KG1 (cell line): ENCODE results near the gene EIF3L.
A peak's percentile ranks its signal among the peaks of the same experiment; 100 is the strongest.

Experiments
- DNase-seq: peaks from one replicate; lab custom pipeline; 2025; lab: John Stamatoyannopoulos, UW

EIF3L gene

DNA sequence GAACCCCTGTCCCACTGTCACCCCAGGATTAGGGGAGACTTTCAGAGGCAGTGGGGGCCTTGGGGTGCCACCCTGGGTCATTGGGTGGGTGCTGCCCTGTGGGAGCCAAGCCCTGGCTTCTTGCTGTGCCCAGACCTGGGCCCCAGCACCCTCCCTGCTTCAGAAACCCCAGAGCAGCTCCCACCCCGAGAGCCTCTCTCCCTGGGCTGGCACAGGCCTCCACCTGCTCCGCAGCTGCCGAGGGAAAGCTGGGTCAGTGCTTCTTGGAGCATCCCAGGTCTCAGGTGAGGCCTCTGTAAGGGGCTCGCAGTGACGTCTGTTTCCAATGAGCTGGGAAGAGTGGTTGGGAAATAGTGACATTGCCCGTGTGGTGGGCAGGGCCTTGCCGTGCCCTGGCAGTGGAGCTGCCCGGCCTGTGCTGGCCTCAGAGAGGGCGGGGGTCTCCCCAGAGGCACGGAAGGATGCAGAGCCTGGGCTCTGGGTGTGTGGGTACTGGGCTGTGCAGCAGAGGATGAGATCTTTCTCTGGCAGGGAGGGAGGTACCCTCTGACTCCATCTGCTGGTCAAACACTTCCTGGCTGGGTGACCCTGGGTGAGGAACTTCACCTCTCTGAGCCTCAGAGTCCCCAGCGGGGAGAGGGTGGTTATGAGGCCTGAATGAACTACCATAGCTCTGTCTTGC, 81.2 kb downstream of the EIF3L start:
- no peak for DNase-seq

DNA sequence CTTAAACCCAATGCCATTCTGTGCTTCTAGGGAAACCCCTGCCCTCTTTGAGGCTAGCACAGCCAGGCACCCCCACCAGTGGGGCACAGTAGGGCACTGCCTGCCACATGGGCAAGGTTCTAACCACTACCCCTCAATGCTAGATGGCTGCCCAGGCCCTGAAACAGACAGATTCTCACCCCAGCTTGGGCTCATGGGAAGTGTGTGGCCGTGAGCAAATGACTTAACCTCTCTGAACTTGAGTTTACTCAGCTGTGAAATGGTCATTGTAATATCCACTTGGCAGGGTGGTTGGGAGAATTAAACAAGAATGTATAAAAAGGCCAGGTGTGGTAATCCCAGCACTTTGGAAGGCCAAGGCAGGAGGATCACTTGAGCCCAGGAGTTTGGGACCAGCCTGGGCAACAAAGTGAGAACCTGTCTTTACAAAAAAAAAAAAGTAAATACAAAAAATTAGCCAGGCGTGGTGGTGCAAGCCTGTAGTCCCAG, 81.8 kb downstream of the EIF3L start:
- DNase-seq: no peak

DNA sequence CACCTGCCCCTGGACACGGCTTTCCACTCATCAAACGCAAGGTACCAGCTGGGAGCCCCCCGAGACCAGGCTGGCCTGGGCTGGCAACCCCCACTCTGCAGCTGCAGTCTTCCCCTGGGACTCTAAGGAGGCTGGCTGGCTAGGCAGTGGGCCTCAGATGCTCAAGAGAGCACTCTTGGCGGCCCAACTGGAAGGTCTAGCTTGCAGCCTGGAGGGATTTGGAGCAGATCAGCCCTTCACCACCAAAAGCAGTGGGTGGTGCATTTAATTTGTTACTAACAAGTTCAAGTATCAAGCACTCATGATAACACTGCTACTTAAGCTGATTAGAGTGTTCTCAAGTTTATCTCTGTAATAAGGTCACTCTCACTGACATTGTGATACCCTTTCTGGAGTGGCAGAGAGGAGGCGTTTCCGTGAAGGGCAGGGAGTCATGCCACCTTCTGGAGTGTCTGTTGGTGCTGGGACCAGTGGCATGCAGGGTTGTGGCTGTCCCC, 82.7 kb downstream of the EIF3L start:
- DNase-seq: no peak

DNA sequence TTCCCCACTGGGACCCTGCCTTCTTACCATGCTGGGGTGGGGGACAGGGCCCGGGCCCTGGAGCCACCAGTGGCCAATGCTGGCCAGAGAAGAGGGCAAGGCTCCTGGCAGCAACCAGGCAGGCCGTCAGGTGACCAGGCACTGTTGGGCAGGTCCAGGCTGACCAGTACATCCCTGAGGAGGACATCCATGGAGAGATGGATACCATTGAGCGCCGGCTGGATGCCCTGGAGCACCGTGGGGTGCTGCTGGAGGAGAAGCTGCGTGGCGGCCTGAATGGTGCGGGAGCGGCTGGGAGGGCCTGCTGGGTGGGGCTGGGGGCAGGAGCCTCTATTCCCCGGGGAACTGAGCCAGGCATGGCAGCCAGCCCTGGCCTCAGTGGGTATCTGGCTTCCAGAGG, 83.2 kb downstream of the EIF3L start:
- no peak for DNase-seq

DNA sequence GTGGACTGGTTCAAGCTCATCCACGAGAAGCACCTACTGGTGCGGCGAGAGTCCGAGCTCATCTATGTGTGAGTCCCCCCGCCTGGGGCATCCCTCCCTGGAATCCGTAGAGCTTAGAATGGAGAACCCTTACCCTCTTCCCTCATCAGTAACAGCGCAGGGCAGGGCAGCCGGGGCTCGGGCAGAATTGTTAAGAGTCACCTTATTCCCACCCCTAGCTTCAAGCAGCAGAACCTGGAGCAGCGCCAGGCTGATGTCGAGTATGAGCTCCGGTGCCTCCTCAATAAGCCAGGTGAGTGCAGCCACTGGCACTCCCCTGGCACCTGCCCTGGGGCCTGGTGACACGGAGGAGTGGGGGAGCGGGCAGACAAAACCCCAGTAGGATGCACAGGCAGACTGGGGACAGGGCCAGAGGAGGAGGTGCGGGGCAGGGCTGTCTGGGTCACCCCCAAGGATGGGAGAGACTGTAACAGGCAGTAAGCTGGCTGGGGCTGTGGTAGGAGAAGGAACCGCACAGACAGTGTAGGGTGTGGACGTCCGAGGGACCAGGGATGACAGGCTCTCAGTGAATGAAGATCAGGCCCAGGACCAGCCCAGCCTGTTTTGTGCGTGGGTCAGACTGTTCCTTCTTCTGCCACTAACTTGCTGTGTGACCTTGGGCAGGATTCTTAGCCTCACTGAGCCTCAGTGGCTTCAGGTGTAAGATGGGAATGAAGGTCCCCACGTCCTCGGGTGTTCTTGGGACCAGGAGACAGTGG, 83.8 kb downstream of the EIF3L start:
- DNase-seq: no peak

DNA sequence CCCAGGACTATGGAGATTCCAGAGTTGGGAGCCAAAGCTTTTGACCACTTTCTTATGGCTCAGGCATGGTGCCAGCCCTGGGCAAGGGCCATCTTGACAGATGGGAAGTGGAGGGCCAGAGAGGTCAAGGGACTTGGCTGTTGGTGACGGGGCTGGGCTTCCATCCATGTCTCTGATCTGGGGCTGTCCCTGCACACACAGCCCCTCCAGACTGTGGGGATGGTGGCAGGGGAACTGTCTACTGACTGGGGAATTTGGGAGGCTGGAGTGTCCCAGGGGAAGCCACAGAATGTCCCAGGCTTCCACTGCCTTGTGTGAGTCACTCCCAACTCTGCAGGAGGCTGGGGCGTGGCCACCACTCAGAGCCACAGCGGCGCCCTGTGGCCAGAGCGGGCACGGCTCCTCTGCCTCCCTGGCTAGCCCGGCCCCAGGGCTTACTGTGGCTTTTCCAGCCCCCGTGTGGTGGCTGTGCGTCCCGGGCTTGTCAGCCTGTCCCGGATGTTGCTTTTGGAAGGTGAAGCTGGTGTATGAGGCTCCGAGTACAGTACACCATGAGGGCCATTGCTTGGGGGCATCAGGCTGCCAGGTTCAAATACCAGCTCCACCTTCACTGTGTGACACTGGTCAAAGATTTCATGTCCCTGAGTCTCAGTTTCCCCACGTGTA, 84.6 kb downstream of the EIF3L start:
- peak; percentile 11 for DNase-seq
